Measurements from ENCODE around the gene PAGR1. TPM values are rescaled to one million over a fixed set of nuclear protein-coding genes. Genes with fewer than 3 reads are reported as not detected.
A peak's percentile ranks its signal among the peaks of the same experiment; 100 is the strongest.

PAGR1 gene
- total and polyA plus RNA-seq, 2 of the 13 experiments (the other 11 are each of a cell fraction or from before 2014, with no cell fraction given): 9.8 to 66.4 TPM

GRCh38 chr16:29815793-29816693 lies at the start of gene PAGR1 (continued):
- TF ChIP-seq SNAPC4 (CRISPR knock-in tag; IDR thresholded peaks at IDR 0.05) (peak; percentile 90; the same call in 1 of the 2 replicates), NFKBIZ (CRISPR knock-in tag; IDR thresholded peaks at IDR 0.05) (0 out of 2 replicates have a peak, but pooled peaks have one; percentile 29), HNF4A (CRISPR knock-in tag; IDR thresholded peaks at IDR 0.05) (no peak), ZC3H4 (CRISPR knock-in tag; IDR thresholded peaks at IDR 0.05; ENCODE audit: borderline replicate concordance) (peak; percentile 47; the same call in 1 of the 2 replicates), ZNF629 (CRISPR knock-in tag; conservative IDR thresholded peaks at IDR 0.05) (no peak; the same call in 1 of the 2 replicates), NR2F6 (IDR thresholded peaks at IDR 0.05) (peak; percentile 58), NR2F6 (CRISPR knock-in tag; IDR thresholded peaks at IDR 0.05) (peak; percentile 81; the same call in 1 of the 2 replicates), ZNF318 (CRISPR knock-in tag; IDR thresholded peaks at IDR 0.05) (peak; percentile 25; the same call in 1 of the 2 replicates), FOXK2 (IDR thresholded peaks at IDR 0.05) (peak; percentile 36; the same call in 1 of the 2 replicates), ZNF333 (CRISPR knock-in tag; IDR thresholded peaks at IDR 0.05; ENCODE audit: borderline replicate concordance) (0 out of 2 replicates have a peak, but pooled peaks have one; percentile 42), ZNF501 (CRISPR knock-in tag; IDR thresholded peaks at IDR 0.05) (peak; percentile 96), RFXANK (CRISPR knock-in tag; IDR thresholded peaks at IDR 0.05) (no peak; the same call in 1 of the 2 replicates), ZMAT5 (CRISPR knock-in tag; IDR thresholded peaks at IDR 0.05; ENCODE audit: borderline replicate concordance, low read depth) (no peak), ZSCAN29 (CRISPR knock-in tag; conservative IDR thresholded peaks at IDR 0.05) (no peak), ZNF350 (CRISPR knock-in tag; IDR thresholded peaks at IDR 0.05; ENCODE audit: borderline replicate concordance, low read depth) (peak; percentile 90; the same call in 1 of the 2 replicates)

All from HepG2 (cell line).